Measurements from ENCODE around the gene TRAP1.
"Not testable (repeated sequence)": the region's sequence is repeated elsewhere in the genome, so short reads cannot be mapped to it uniquely, and the experiment has no call there.

TRAP1 gene

GRCh38 chr16:3715430-3715829 lies 1.9 kb downstream of the TRAP1 start:
- Histone ChIP-seq H3K9ac (ENCODE audit: insufficient read length) (no peak overlapping the region), H3K4me3 (peak overlapping the region; percentile 99; the same call in 1 of the 2 replicates), H3K9me3 (ENCODE audit: low read depth, low read length) (no peaks in the 10 kb centered on the region), H3K27ac (no peak overlapping the region), H3K36me3 (ENCODE audit: insufficient read depth, low read length) (peaks cover 38% of the 10 kb centered on the region)
- DNase-seq (ENCODE audit: low read depth, low spot score), result no peak
- TF ChIP-seq EZH2 (IDR thresholded peaks at IDR 0.05) (no peak), POLR2AphosphoS5 (IDR thresholded peaks at IDR 0.05; ENCODE audit: borderline replicate concordance, low read depth, low read length) (no peak), FOXP2 (optimal IDR thresholded peaks at IDR 0.05; ENCODE audit: control extremely low read depth, extremely low read length, insufficient read depth) (no peak)

- not testable (repeated sequence) for H3K9me3 ChIP-seq (ENCODE audit: low read depth, low read length); H3K9ac ChIP-seq (ENCODE audit: insufficient read length); DNase-seq (ENCODE audit: low read depth, low spot score); H3K4me3 ChIP-seq; H3K27ac ChIP-seq
- peaks cover 49% of the 10 kb centered on the region for H3K36me3 ChIP-seq (ENCODE audit: insufficient read depth, low read length)
Observed at GRCh38 chr16:3714378-3714777, 2.9 kb downstream of the TRAP1 start.

- H3K9ac ChIP-seq (ENCODE audit: insufficient read length), result no peak overlapping the region
- no peak overlapping the region for H3K27ac ChIP-seq
Observed at GRCh38 chr16:3713587-3714242, 3.6 kb downstream of the TRAP1 start.

GRCh38 chr16:3712861-3713372 lies 4.4 kb downstream of the TRAP1 start:
- Histone ChIP-seq H3K4me3 (no peak overlapping the region), H3K9ac (ENCODE audit: insufficient read length) (no peak overlapping the region)

More at GRCh38 chr16:3713587-3714242, 3.6 kb downstream of the TRAP1 start:
- Histone ChIP-seq H3K4me3 (no peak overlapping the region), H3K36me3 (ENCODE audit: insufficient read depth, low read length) (peaks cover 53% of the 10 kb centered on the region), H3K9me3 (ENCODE audit: low read depth, low read length) (no peaks in the 10 kb centered on the region)
- no peak for TF ChIP-seq EZH2 (IDR thresholded peaks at IDR 0.05)
- no peak for TF ChIP-seq FOXP2 (optimal IDR thresholded peaks at IDR 0.05; ENCODE audit: control extremely low read depth, extremely low read length, insufficient read depth)
- TF ChIP-seq POLR2AphosphoS5 (IDR thresholded peaks at IDR 0.05; ENCODE audit: borderline replicate concordance, low read depth, low read length), result no peak
- no peak for DNase-seq (ENCODE audit: low read depth, low spot score)

GRCh38 chr16:3706253-3707012 lies 10.9 kb downstream of the TRAP1 start:
- Histone ChIP-seq H3K27ac (no peak overlapping the region), H3K9ac (ENCODE audit: insufficient read length) (no peak overlapping the region), H3K36me3 (ENCODE audit: insufficient read depth, low read length) (peaks cover 44% of the 10 kb centered on the region), H3K4me3 (no peak overlapping the region), H3K9me3 (ENCODE audit: low read depth, low read length) (no peaks in the 10 kb centered on the region)
- TF ChIP-seq FOXP2 (optimal IDR thresholded peaks at IDR 0.05; ENCODE audit: control extremely low read depth, extremely low read length, insufficient read depth), result no peak
- no peak for TF ChIP-seq POLR2AphosphoS5 (IDR thresholded peaks at IDR 0.05; ENCODE audit: borderline replicate concordance, low read depth, low read length)
- no peak for TF ChIP-seq EZH2 (IDR thresholded peaks at IDR 0.05)
- DNase-seq (ENCODE audit: low read depth, low spot score), result no peak

More at GRCh38 chr16:3712861-3713372, 4.4 kb downstream of the TRAP1 start:
- no peak overlapping the region for H3K27ac ChIP-seq
- H3K9me3 ChIP-seq (ENCODE audit: low read depth, low read length), result no peaks in the 10 kb centered on the region
- DNase-seq (ENCODE audit: low read depth, low spot score), result no peak
- H3K36me3 ChIP-seq (ENCODE audit: insufficient read depth, low read length), result peaks cover 56% of the 10 kb centered on the region
- no peak for TF ChIP-seq FOXP2 (optimal IDR thresholded peaks at IDR 0.05; ENCODE audit: control extremely low read depth, extremely low read length, insufficient read depth)
- no peak for TF ChIP-seq POLR2AphosphoS5 (IDR thresholded peaks at IDR 0.05; ENCODE audit: borderline replicate concordance, low read depth, low read length)
- no peak for TF ChIP-seq EZH2 (IDR thresholded peaks at IDR 0.05)

- H3K9ac ChIP-seq (ENCODE audit: insufficient read length), result no peak overlapping the region
- no peaks in the 10 kb centered on the region for H3K9me3 ChIP-seq (ENCODE audit: low read depth, low read length)
- no peak overlapping the region for H3K4me3 ChIP-seq
- peaks cover 34% of the 10 kb centered on the region for H3K36me3 ChIP-seq (ENCODE audit: insufficient read depth, low read length)
- no peak overlapping the region for H3K27ac ChIP-seq
- DNase-seq (ENCODE audit: low read depth, low spot score), result no peak
- TF ChIP-seq FOXP2 (optimal IDR thresholded peaks at IDR 0.05; ENCODE audit: control extremely low read depth, extremely low read length, insufficient read depth) (no peak), EZH2 (IDR thresholded peaks at IDR 0.05) (no peak)
Observed at GRCh38 chr16:3702082-3702481, 15.2 kb downstream of the TRAP1 start.

- no peak for TF ChIP-seq FOXP2 (optimal IDR thresholded peaks at IDR 0.05; ENCODE audit: control extremely low read depth, extremely low read length, insufficient read depth)
- TF ChIP-seq POLR2AphosphoS5 (IDR thresholded peaks at IDR 0.05; ENCODE audit: borderline replicate concordance, low read depth, low read length), result no peak
- no peak for TF ChIP-seq EZH2 (IDR thresholded peaks at IDR 0.05)
- Histone ChIP-seq H3K4me3 (no peak overlapping the region), H3K36me3 (ENCODE audit: insufficient read depth, low read length) (peaks cover 28% of the 10 kb centered on the region), H3K9me3 (ENCODE audit: low read depth, low read length) (no peaks in the 10 kb centered on the region), H3K27ac (no peak overlapping the region), H3K9ac (ENCODE audit: insufficient read length) (no peak overlapping the region)
- DNase-seq (ENCODE audit: low read depth, low spot score), result no peak
Observed at GRCh38 chr16:3701531-3701930, 15.8 kb downstream of the TRAP1 start.

GRCh38 chr16:3698941-3699340 lies 18.4 kb downstream of the TRAP1 start:
- Histone ChIP-seq H3K4me3 (no peak overlapping the region), H3K9me3 (ENCODE audit: low read depth, low read length) (no peaks in the 10 kb centered on the region), H3K9ac (ENCODE audit: insufficient read length) (no peak overlapping the region), H3K27ac (no peak overlapping the region), H3K36me3 (ENCODE audit: insufficient read depth, low read length) (peaks cover 32% of the 10 kb centered on the region)
- TF ChIP-seq EZH2 (IDR thresholded peaks at IDR 0.05) (no peak), POLR2AphosphoS5 (IDR thresholded peaks at IDR 0.05; ENCODE audit: borderline replicate concordance, low read depth, low read length) (no peak)
- DNase-seq (ENCODE audit: low read depth, low spot score), result no peak
